ENCODE data around the gene ZNF30.

ZNF30 gene

GRCh38 chr19:34972163-34972705, 45.5 kb downstream of the ZNF30 start:
- Histone ChIP-seq H3K4me3 (ENCODE audit: low read depth, low read length) (no peak overlapping the region), H3K27me3 (ENCODE audit: control insufficient read depth, insufficient read depth, low read length) (no peaks in the 10 kb centered on the region), H3K9me3 (ENCODE audit: control insufficient read depth, low read length) (no peaks in the 10 kb centered on the region), H3K4me2 (ENCODE audit: low read length) (no peak overlapping the region), H2AFZ (no peak overlapping the region), H3K36me3 (ENCODE audit: control insufficient read depth, insufficient read depth, low read length) (no peaks in the 10 kb centered on the region), H3K27ac (no peak overlapping the region), H3K9ac (no peak overlapping the region), H3K79me2 (no peaks in the 10 kb centered on the region), H3K4me1 (no peaks in the 10 kb centered on the region)
- no peak for TF ChIP-seq CTCF (IDR thresholded peaks at IDR 0.05)

DNA sequence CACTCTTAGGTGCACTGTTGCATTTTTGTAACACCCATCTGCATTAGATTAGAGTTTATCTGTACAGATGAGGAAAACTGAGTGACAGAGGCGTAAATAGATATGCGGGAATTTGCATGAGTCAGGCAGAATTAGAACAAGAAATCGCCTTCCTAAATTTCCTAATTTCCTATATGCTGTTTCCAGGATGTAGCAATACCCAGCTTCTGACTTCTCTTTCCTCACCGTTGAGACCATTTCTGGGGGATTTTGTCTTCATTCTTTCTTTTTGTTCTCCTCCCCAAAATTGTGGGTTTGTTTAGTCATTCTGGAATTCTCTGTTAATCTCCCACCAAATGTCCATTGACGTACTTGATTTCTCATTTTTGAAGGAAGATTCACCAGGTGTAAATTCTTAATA, 47.9 kb downstream of the ZNF30 start:
- Histone ChIP-seq H3K9ac (no peak overlapping the region), H3K4me2 (ENCODE audit: low read length) (no peak overlapping the region), H3K79me2 (no peaks in the 10 kb centered on the region), H3K9me3 (ENCODE audit: control insufficient read depth, low read length) (no peaks in the 10 kb centered on the region), H3K27me3 (ENCODE audit: control insufficient read depth, insufficient read depth, low read length) (no peaks in the 10 kb centered on the region), H3K27ac (no peak overlapping the region), H3K4me3 (ENCODE audit: low read depth, low read length) (no peak overlapping the region), H3K4me1 (no peaks in the 10 kb centered on the region), H3K36me3 (ENCODE audit: control insufficient read depth, insufficient read depth, low read length) (no peaks in the 10 kb centered on the region), H2AFZ (no peak overlapping the region)
- no peak for TF ChIP-seq CTCF (IDR thresholded peaks at IDR 0.05)

GRCh38 chr19:34975056-34975455, 48.4 kb downstream of the ZNF30 start:
- Histone ChIP-seq H2AFZ (no peak overlapping the region), H3K79me2 (no peaks in the 10 kb centered on the region), H3K9ac (no peak overlapping the region), H3K27me3 (ENCODE audit: control insufficient read depth, insufficient read depth, low read length) (no peaks in the 10 kb centered on the region), H3K27ac (no peak overlapping the region), H3K4me2 (ENCODE audit: low read length) (no peak overlapping the region), H3K9me3 (ENCODE audit: control insufficient read depth, low read length) (no peaks in the 10 kb centered on the region), H3K4me1 (no peaks in the 10 kb centered on the region), H3K36me3 (ENCODE audit: control insufficient read depth, insufficient read depth, low read length) (no peaks in the 10 kb centered on the region), H3K4me3 (ENCODE audit: low read depth, low read length) (no peak overlapping the region)
- TF ChIP-seq CTCF (IDR thresholded peaks at IDR 0.05) = no peak

DNA sequence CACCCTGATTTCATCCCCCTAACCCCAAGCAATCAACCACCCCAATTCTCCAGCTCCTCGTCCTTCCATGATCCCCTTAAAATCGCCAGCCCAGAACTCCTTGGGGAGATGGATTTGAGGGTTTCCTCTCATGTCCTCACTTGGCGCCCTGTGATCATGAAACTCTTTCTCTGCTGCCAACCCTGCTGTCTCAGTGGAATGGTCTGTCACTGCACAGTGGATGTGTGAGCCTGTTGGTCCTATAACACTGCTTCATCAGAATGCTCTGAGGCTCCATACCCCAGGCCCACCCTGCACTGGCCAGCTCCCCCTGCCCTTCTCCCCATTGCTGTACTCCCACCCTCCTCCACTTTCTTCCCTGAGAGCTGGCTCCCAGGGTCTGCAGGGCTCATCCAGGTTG, 49.9 kb downstream of the ZNF30 start:
- Histone ChIP-seq H3K4me2 (ENCODE audit: low read length) (no peak overlapping the region), H3K4me3 (ENCODE audit: low read depth, low read length) (no peak overlapping the region), H3K9me3 (ENCODE audit: control insufficient read depth, low read length) (no peaks in the 10 kb centered on the region), H3K4me1 (no peaks in the 10 kb centered on the region), H2AFZ (no peak overlapping the region), H3K9ac (no peak overlapping the region), H3K27me3 (ENCODE audit: control insufficient read depth, insufficient read depth, low read length) (no peaks in the 10 kb centered on the region), H3K27ac (no peak overlapping the region), H3K79me2 (no peaks in the 10 kb centered on the region), H3K36me3 (ENCODE audit: control insufficient read depth, insufficient read depth, low read length) (no peaks in the 10 kb centered on the region)
- TF ChIP-seq CTCF (IDR thresholded peaks at IDR 0.05) = no peak

GRCh38 chr19:34979819-34980640, 53.3 kb downstream of the ZNF30 start:
- Histone ChIP-seq H3K36me3 (ENCODE audit: control insufficient read depth, insufficient read depth, low read length) (no peaks in the 10 kb centered on the region), H3K27me3 (ENCODE audit: control insufficient read depth, insufficient read depth, low read length) (no peaks in the 10 kb centered on the region), H3K4me2 (ENCODE audit: low read length) (no peak overlapping the region), H3K9ac (no peak overlapping the region), H3K9me3 (ENCODE audit: control insufficient read depth, low read length) (no peaks in the 10 kb centered on the region), H3K4me3 (ENCODE audit: low read depth, low read length) (no peak overlapping the region), H2AFZ (no peak overlapping the region), H3K79me2 (no peaks in the 10 kb centered on the region), H3K4me1 (no peaks in the 10 kb centered on the region), H3K27ac (no peak overlapping the region)
- no peak for TF ChIP-seq CTCF (IDR thresholded peaks at IDR 0.05)
